ENCODE data around the gene EXOC4. TPM values are rescaled to one million over a fixed set of nuclear protein-coding genes. Genes with fewer than 3 reads are reported as not detected.

EXOC4 gene
- total RNA-seq, 1 donor from 2014 or later, result 94.0 TPM

DNA sequence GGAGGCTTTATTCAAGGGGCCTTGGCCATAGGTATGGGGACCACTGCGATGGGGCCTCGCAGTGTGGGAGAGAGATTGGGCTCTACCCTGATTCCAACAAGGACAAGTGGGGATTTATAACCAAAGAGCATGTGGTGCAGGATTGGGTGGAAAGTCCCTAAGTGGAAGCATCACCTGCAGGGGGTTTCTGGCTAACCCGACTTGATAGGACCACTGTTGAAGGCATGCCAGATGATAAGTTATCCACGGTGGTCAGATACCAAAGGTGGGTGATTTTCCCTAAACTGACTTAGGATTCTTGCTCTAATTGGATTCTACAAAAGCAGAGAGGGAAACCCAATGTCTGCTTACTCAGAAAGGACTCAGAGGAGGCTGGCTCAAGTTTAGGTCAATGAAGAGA is 444.7 kb downstream of the EXOC4 start:
- no peaks in the 10 kb centered on the region for H3K36me3 Mint-ChIP-seq (ENCODE audit: low read depth, unreplicated experiment)
- no peaks in the 10 kb centered on the region for H3K9me3 Mint-ChIP-seq (ENCODE audit: unreplicated experiment)

GRCh38 chr7:133698127-133698526 is 445.2 kb downstream of the EXOC4 start:
- Mint-ChIP-seq H3K36me3 (ENCODE audit: low read depth, unreplicated experiment) (no peaks in the 10 kb centered on the region), H3K27ac (ENCODE audit: unreplicated experiment) (no peak overlapping the region), H3K9me3 (ENCODE audit: unreplicated experiment) (no peaks in the 10 kb centered on the region), H3K4me1 (ENCODE audit: unreplicated experiment) (peaks cover 7% of the 10 kb centered on the region), H3K4me3 (ENCODE audit: unreplicated experiment) (no peak overlapping the region), H3K27me3 (ENCODE audit: unreplicated experiment) (peaks cover 2% of the 10 kb centered on the region)
- DNase-seq (ENCODE audit: low spot score), result no peak
- no peak for TF ChIP-seq CTCF (IDR thresholded peaks at IDR 0.05; ENCODE audit: unreplicated experiment)

More for the DNA sequence above, 444.7 kb downstream of the EXOC4 start:
- Mint-ChIP-seq H3K4me3 (ENCODE audit: unreplicated experiment) (no peak overlapping the region), H3K27ac (ENCODE audit: unreplicated experiment) (no peak overlapping the region), H3K4me1 (ENCODE audit: unreplicated experiment) (peaks cover 7% of the 10 kb centered on the region), H3K27me3 (ENCODE audit: unreplicated experiment) (peaks cover 4% of the 10 kb centered on the region)
- no peak for TF ChIP-seq CTCF (IDR thresholded peaks at IDR 0.05; ENCODE audit: unreplicated experiment)
- no peak for DNase-seq (ENCODE audit: low spot score)

GRCh38 chr7:133699386-133699785 is 446.5 kb downstream of the EXOC4 start:
- no peaks in the 10 kb centered on the region for H3K9me3 Mint-ChIP-seq (ENCODE audit: unreplicated experiment)
- no peak for TF ChIP-seq CTCF (IDR thresholded peaks at IDR 0.05; ENCODE audit: unreplicated experiment)
- no peaks in the 10 kb centered on the region for H3K27me3 Mint-ChIP-seq (ENCODE audit: unreplicated experiment)
- no peak overlapping the region for H3K27ac Mint-ChIP-seq (ENCODE audit: unreplicated experiment)
- peaks cover 2% of the 10 kb centered on the region for H3K4me1 Mint-ChIP-seq (ENCODE audit: unreplicated experiment)
- H3K4me3 Mint-ChIP-seq (ENCODE audit: unreplicated experiment), result no peak overlapping the region
- no peaks in the 10 kb centered on the region for H3K36me3 Mint-ChIP-seq (ENCODE audit: low read depth, unreplicated experiment)
- DNase-seq (ENCODE audit: low spot score), result no peak

- Mint-ChIP-seq H3K36me3 (ENCODE audit: low read depth, unreplicated experiment) (no peaks in the 10 kb centered on the region), H3K9me3 (ENCODE audit: unreplicated experiment) (no peaks in the 10 kb centered on the region), H3K4me1 (ENCODE audit: unreplicated experiment) (peaks cover 2% of the 10 kb centered on the region), H3K27ac (ENCODE audit: unreplicated experiment) (no peak overlapping the region), H3K27me3 (ENCODE audit: unreplicated experiment) (no peaks in the 10 kb centered on the region), H3K4me3 (ENCODE audit: unreplicated experiment) (no peak overlapping the region)
- no peak for TF ChIP-seq CTCF (IDR thresholded peaks at IDR 0.05; ENCODE audit: unreplicated experiment)
- DNase-seq (ENCODE audit: low spot score), result no peak
Observed at GRCh38 chr7:133702078-133702477, 449.2 kb downstream of the EXOC4 start.

DNA sequence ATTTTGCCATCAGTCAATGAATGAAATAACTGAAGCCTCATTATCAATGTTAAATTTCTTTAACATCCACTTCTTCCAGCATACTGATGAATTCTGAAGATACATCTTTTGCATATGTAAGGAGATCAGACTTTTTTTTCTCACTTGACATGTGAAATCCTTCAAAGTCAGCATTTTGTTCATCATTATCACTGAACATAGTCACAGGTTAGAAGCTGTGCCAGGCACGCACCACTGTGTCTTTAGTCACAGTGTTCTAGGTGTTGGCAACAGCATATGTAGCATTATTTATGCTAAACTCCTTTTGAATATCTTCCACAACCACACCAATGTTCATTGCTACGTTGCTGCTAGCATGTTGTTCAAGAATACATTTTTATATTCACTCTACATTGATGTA is 450.1 kb downstream of the EXOC4 start:
- DNase-seq (ENCODE audit: low spot score), result no peak
- Mint-ChIP-seq H3K27me3 (ENCODE audit: unreplicated experiment) (no peaks in the 10 kb centered on the region), H3K27ac (ENCODE audit: unreplicated experiment) (no peak overlapping the region), H3K9me3 (ENCODE audit: unreplicated experiment) (no peaks in the 10 kb centered on the region), H3K36me3 (ENCODE audit: low read depth, unreplicated experiment) (no peaks in the 10 kb centered on the region), H3K4me3 (ENCODE audit: unreplicated experiment) (no peak overlapping the region), H3K4me1 (ENCODE audit: unreplicated experiment) (peaks cover 2% of the 10 kb centered on the region)
- no peak for TF ChIP-seq CTCF (IDR thresholded peaks at IDR 0.05; ENCODE audit: unreplicated experiment)
